Body of pancreas (tissue), 4 donors: Measurements from ENCODE around the gene EFNA3. TPM values are rescaled to one million over a fixed set of nuclear protein-coding genes. Genes with fewer than 3 reads are reported as not detected.

ENCODE experiments used
- ATAC-seq: fragments of 150-250 bp; one replicate; pipeline ENCODE4 v1.9.1; 2016
- DNase-seq, 4 donors: peaks; one replicate each; pipeline ENCODE4 v3.0.0-alpha.2; 2019
- H3K27ac ChIP-seq, 4 donors: fragments of 200-600 bp; sonication (generic); 1 replicate in 3 of 4; 2 replicates in 1 of 4; pipeline versions ENCODE4 v1.5.1 to v1.6.1; 2016 to 2019; ENCODE audit warnings: mild to moderate bottlenecking in 1 of 4, mixed read lengths in 1 of 4, moderate library complexity in 1 of 4
- H3K27me3 ChIP-seq, 2 donors: fragments of 200-600 bp; sonication (generic); one replicate each; pipeline ENCODE4 v1.6.0; 2016; ENCODE audit warnings: mild to moderate bottlenecking in 1 of 2
- H3K36me3 ChIP-seq, 2 donors: fragments of 200-600 bp; sonication (generic); replicated peaks in 1 of 2; 2 replicates each; pipeline ENCODE4 v1.5.1; 2016; ENCODE audit warnings: low read depth in 2 of 2; ENCODE audit not compliant: insufficient read depth in 1 of 2
- H3K4me1 ChIP-seq: fragments of 200-600 bp; sonication (generic); one replicate; pipeline ENCODE4 v1.6.0; 2016
- H3K4me3 ChIP-seq, 2 donors: fragments of 200-600 bp; sonication (generic); 1 replicate in 1 of 2; 2 replicates in 1 of 2; pipeline ENCODE4 v1.5.1; 2016 to 2019
- H3K9me3 ChIP-seq, 3 donors: fragments of 200-600 bp; sonication (generic); 1 replicate in 2 of 3; 2 replicates in 1 of 3; pipeline ENCODE4 v1.5.1; 2016
- CTCF ChIP-seq, 7 experiments: fragments of 450-650 bp in 4 of 7; fragments of 200-600 bp in 3 of 7; sonication (generic) in 3 of 7; IDR thresholded peaks; one replicate each; pipeline ENCODE4 v1.5.1; 2016 to 2019; ENCODE audit warnings: antibody characterized with exemption in 7 of 7
- POLR2A ChIP-seq, 3 donors: fragments of 450-650 bp; IDR thresholded peaks; one replicate each; pipeline ENCODE4 v1.6.1; 2016; ENCODE audit warnings: antibody characterized with exemption in 3 of 3, mild to moderate bottlenecking in 2 of 3
- WGBS, 2 donors: methylation state at CpG; one replicate each; pipeline ENCODE4 v1.1.5; 2017; 5-methylcytosine and 5-hydroxymethylcytosine counted together
- intact Hi-C: fragments of 100-400 bp; cut with DNase I; formaldehyde crosslinking; loops from one replicate; pipeline ENCODE4 v1.15.1; 2023
- total RNA-seq, 2 donors: library from RNA; depleted of rRNA; stranded (reverse); fragments of >200 nt; gene quantifications; one replicate each; pipeline ENCODE4 v1.1.0, GENCODE V29; 2016

The EFNA3 gene
- total RNA-seq, 2 donors from 2014 or later = 1.8 TPM; not detected in 1

- no peak for TF ChIP-seq CTCF (IDR thresholded peaks at IDR 0.05)
- TF ChIP-seq POLR2A (IDR thresholded peaks at IDR 0.05) = no peak
- no peak overlapping the region for H3K4me3 ChIP-seq
- H3K4me1 ChIP-seq = peaks cover 3% of the 10 kb centered on the region
- ATAC-seq = no peak
- H3K27me3 ChIP-seq = no peaks in the 10 kb centered on the region
- DNase-seq = no peak
- H3K9me3 ChIP-seq = no peaks in the 10 kb centered on the region
- no peaks in the 10 kb centered on the region for H3K36me3 ChIP-seq
- H3K27ac ChIP-seq = no peak overlapping the region
- intact Hi-C loops = no loop called here
- whole genome bisulfite sequencing, 2 donors = 71% methylated on average over 8 of the region's 8 CpGs
Measured at GRCh38 chr1:155110381-155110780, 31.7 kb downstream of the EFNA3 start.

- no peaks in the 10 kb centered on the region for H3K27me3 ChIP-seq
- DNase-seq = no peak
- intact Hi-C loops = no loop called here
- H3K36me3 ChIP-seq = no peaks in the 10 kb centered on the region
- TF ChIP-seq CTCF (IDR thresholded peaks at IDR 0.05) = no peak
- TF ChIP-seq POLR2A (IDR thresholded peaks at IDR 0.05) = no peak
- no peak overlapping the region for H3K27ac ChIP-seq
- WGBS, 2 donors = 69 to 73% methylated on average over 8 of the region's 8 CpGs
- no peak for ATAC-seq
- H3K4me3 ChIP-seq = no peak overlapping the region
- H3K9me3 ChIP-seq = no peaks in the 10 kb centered on the region
- H3K4me1 ChIP-seq = no peaks in the 10 kb centered on the region
Measured at GRCh38 chr1:155110826-155111225, 32.2 kb downstream of the EFNA3 start.

DNA sequence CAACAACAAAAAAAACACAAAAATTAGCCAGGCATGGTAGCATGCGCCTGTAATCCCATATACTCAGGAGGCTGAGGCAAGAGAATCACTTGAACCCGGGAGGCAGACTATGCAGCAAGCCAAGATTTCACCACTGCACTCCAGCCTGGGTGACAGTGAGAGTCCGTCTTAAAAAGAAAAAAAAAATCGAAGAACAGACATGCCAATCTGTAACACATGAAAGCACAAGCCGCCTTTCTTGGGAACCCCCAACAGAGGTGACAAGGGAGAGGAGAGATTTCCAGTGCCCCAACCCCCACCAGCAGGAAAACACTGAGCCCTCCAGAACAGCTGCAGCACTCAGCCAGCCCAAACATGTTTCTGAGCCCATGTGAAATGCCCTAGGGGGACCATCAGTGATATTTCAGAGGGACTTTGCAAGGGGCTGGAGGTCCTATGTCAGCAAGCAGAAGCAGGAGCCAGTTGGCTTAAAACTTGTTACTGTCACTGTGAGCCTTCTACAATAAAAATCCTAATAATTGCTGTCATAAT is 34.9 kb downstream of the EFNA3 start:
- no peak for DNase-seq

DNA sequence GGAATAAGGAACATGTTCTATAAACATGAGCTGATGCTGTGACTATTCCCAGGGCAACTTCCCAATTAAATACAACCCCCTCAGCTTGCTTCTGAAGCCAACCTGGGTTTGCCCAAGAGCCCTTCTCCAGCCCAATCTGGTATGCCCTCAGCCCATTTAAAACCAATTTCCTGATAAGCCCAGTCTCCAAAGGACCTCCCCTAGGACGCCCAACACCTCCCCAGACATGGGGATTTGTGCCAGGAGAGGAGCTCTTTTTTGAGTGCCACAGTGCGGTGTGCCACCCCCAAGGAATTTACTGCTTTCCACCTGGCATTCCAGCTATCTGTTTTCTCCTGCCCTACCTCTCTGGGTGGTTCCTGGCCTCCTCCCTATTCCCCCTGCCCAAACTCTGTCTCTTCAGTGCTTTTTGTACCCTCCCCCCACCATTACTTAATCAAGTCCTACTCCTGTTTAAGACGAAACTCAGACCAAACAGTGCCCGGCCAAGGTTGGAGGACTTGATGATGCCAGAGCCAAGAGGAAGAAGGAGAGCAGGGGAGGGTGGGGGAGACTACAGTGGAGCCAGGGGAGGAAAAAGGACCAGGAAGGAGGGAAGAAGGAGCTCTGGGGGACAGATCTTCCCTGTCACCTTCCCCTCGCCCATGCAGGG is 37.6 kb downstream of the EFNA3 start:
- no peak for ATAC-seq

More for the DNA sequence above, 34.9 kb downstream of the EFNA3 start:
- no peaks in the 10 kb centered on the region for H3K27me3 ChIP-seq
- no peak for ATAC-seq
- intact Hi-C loops = no loop called here
- WGBS, 2 donors = 63 to 74% methylated on average over 5 of the region's 5 CpGs
- TF ChIP-seq CTCF (IDR thresholded peaks at IDR 0.05) = no peak
- no peak for TF ChIP-seq POLR2A (IDR thresholded peaks at IDR 0.05)
- H3K36me3 ChIP-seq = no peaks in the 10 kb centered on the region
- H3K4me3 ChIP-seq = no peak overlapping the region
- H3K4me1 ChIP-seq = no peaks in the 10 kb centered on the region
- H3K9me3 ChIP-seq = no peaks in the 10 kb centered on the region
- H3K27ac ChIP-seq = no peak overlapping the region

More for the DNA sequence above, 37.6 kb downstream of the EFNA3 start:
- no peaks in the 10 kb centered on the region for H3K27me3 ChIP-seq
- 43 to 48% methylated on average over 5 of the region's 5 CpGs for WGBS, 2 donors
- no peak overlapping the region for H3K4me3 ChIP-seq
- H3K4me1 ChIP-seq = no peaks in the 10 kb centered on the region
- no peaks in the 10 kb centered on the region for H3K9me3 ChIP-seq
- no peaks in the 10 kb centered on the region for H3K36me3 ChIP-seq
- TF ChIP-seq CTCF (IDR thresholded peaks at IDR 0.05) = no peak
- no peak for TF ChIP-seq POLR2A (IDR thresholded peaks at IDR 0.05)
- no peak overlapping the region for H3K27ac ChIP-seq
- no peak for DNase-seq
- intact Hi-C loops = no loop called here
